HG03571 (cell line): ENCODE data around the gene CD53.
"Not testable (repeated sequence)": the region's sequence is repeated elsewhere in the genome, so short reads cannot be mapped to it uniquely, and the experiment has no call there.

Source experiments
- ATAC-seq: cut with Tn5 transposase; IDR thresholded peaks from one replicate; pipeline ENCODE4 v1.9.1; 2021; ENCODE audit not compliant: unreplicated experiment

The CD53 gene

DNA sequence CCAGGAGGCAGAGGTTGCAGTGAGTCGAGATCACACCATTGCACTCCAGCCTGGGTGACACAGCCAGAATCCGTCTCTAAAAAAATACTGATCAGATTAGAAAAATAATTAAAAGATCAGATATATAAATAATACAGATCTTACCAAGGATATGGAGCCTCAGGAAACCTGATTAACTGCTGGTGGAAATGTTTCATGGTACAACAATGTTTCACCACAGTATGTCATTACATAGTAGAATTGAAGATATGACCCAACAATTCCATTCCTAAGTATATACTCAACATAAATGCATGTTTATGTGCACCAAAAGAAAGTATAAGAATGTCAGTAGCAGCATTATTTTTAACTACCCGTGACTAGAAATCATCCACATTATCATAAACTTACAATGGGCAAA is 41.7 kb downstream of the CD53 start:
- ATAC-seq = no peak

- ATAC-seq = no peak
Observed at GRCh38 chr1:110915804-110916203, 42.9 kb downstream of the CD53 start.

GRCh38 chr1:110916274-110916668 is 43.3 kb downstream of the CD53 start:
- ATAC-seq = no peak

DNA sequence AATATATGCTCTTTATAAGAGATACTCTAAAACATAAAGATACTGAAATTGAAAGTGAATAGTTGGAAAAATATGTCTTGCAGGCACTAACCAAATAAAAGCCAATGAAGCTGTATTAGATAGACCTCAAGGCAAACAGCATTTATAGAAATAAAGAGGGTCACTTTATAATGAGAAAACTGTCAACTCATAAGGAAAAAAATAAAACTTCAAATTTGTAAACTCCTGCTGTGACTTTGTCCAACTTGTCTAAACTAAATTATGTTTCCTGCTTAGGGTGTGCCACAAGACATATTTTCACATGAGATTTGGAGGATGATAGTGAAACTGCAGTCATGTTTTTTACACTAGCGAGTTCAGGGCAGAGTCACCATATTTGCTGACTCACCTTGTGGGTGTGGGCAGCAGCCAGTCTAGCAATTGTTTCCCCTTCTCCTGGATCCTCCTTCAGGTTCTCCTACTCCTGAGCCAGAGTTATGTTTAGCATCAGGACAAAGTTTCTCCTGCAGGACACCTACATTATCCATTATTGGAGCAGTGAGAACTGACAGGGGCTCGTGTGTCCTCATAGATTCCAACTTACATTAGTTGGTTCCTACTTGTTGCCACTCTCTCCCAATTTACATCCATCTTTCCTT is 43.8 kb downstream of the CD53 start:
- ATAC-seq = no peak

GRCh38 chr1:110918016-110918415 is 45.1 kb downstream of the CD53 start:
- no peak for ATAC-seq

DNA sequence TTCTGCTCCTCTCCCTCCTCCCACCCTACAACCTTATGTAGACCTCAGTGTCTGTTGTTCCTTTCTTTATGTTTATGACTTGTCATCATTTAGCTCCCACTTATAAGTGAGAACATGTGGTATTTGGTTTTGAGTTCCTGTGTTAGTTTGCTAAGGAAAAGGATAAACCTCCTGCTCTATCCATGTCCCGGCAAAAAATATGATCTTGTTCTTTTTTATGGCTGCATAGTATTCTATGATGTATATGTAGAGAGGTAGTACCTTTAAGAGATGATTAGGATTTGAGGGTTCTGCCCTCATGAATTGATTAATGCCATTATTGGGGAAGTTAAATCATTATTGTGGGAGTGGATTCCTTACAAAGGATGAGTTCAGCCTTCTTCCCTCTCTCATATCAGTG is 49.0 kb downstream of the CD53 start:
- ATAC-seq = no peak

DNA sequence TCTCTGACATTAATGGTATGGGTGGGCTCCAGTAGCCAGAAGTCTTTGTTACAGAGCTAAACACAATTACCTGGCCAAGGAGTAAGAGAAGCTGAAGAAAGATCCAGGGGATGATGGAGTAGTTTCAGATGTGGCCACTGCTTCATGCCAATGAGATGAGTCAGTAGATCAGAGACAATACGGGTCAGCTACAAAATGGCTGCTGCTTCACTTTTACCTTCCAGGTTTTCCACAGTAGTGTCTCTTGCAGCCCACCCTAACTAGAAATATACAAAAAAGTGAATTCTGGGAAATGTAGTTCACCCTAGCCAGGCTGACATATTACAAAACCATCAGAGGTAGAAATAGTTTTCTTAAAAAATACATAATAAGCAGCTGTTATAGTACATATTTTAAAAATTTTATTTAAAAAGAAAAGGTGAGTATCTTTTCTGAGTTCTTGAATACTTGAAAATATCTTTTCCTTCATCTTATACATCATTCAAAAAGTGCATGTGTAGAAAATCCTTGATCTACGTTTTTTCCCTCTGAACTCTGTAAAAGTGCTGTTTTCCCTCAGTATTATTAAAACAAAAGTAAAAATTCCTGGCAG is 54.6 kb downstream of the CD53 start:
- no peak for ATAC-seq

DNA sequence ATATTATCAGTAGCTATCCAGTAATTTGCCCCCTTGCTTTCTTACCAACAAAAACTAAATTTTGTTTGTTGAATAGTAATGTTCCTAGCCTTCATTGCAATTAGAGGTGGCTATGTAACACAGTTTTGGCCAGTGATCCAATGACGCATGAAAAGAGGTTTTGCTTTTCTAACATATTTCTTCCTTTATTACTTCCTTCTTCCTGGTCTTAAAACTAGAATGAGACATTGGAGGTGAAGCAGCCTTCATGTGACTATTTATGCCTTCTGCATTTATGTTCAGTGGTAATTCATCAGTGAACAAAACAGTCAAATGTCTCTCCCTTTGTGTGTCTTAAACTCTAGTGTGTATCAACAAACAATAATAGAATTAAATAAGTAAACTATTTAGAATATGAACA is 55.2 kb downstream of the CD53 start:
- ATAC-seq = no peak

GRCh38 chr1:110928904-110929303 is 56.0 kb downstream of the CD53 start:
- ATAC-seq = no peak

- not testable (repeated sequence) for ATAC-seq
Observed at GRCh38 chr1:110931097-110931496, 58.1 kb downstream of the CD53 start.

GRCh38 chr1:110936567-110936966 is 63.6 kb downstream of the CD53 start:
- no peak for ATAC-seq

- ATAC-seq = no peak
Observed at GRCh38 chr1:110944806-110945205, 71.9 kb downstream of the CD53 start.

GRCh38 chr1:110945626-110946025 is 72.7 kb downstream of the CD53 start:
- ATAC-seq = no peak

GRCh38 chr1:110948038-110948810 is 75.3 kb downstream of the CD53 start:
- no peak for ATAC-seq
